Endothelial cell of umbilical vein (primary cell): ENCODE data around the gene ACSS1. TPM values are rescaled to one million over a fixed set of nuclear protein-coding genes. Genes with fewer than 3 reads are reported as not detected.

Experiments used
- BruUV-seq: library from RNA; stranded (reverse); fragments of 400-500 nt; replicated peaks from 2 replicates; lab custom pipeline; 2021; lab: Mats Ljungman, UMichigan
- CTCF ChIA-PET: fragments of 300-600, 350-600 bp; sonication (Branson Sonifier 250); formaldehyde crosslinking; loops from one replicate; lab custom pipeline; 2021; ENCODE audit warnings: antibody characterized with exemption, inconsistent platforms; lab: Charles Lee
- POLR2A ChIA-PET: fragments of 300-600, 350-600 bp; sonication (Branson Sonifier 250); formaldehyde crosslinking; loops from one replicate; lab custom pipeline; 2021; ENCODE audit warnings: antibody characterized with exemption, inconsistent platforms; lab: Charles Lee
- DNase-seq: peaks from one replicate; pipeline ENCODE4 v3.0.0-alpha.2; 2011; ENCODE audit warnings: low read depth, low spot score
- FAIRE-seq: peaks from 2 replicates; lab custom pipeline; 2011; peaks lifted over from hg19 to GRCh38; lab: Jason Lieb, UNC
- H2AFZ ChIP-seq: 2 replicates; pipeline ENCODE4 v1.6.0; 2012; ENCODE audit warnings: low read depth, low read length, control low read depth, inconsistent platforms
- H3K27ac ChIP-seq: 2 replicates; pipeline ENCODE4 v1.5.1; 2011; ENCODE audit warnings: low read depth, mild to moderate bottlenecking, control low read depth, low read length, moderate library complexity; ENCODE audit not compliant: insufficient read depth
- H3K27me3 ChIP-seq, 2 experiments: 2 replicates each; pipeline versions ENCODE4 v1.6.0 to v1.6.1; 2011; ENCODE audit warnings: low read length in 2 of 2, mixed read lengths in 1 of 2; ENCODE audit not compliant: control insufficient read depth in 2 of 2, insufficient read depth in 2 of 2
- H3K36me3 ChIP-seq, 2 experiments: 2 replicates in 1 of 2; 3 replicates in 1 of 2; pipeline ENCODE4 v1.5.1; 2011; ENCODE audit warnings: low read length in 2 of 2, mild to moderate bottlenecking in 1 of 2, moderate library complexity in 1 of 2; ENCODE audit not compliant: control insufficient read depth in 2 of 2, insufficient read depth in 2 of 2; ENCODE audit errors: extremely low read depth in 1 of 2
- H3K4me1 ChIP-seq: 3 replicates; pipeline ENCODE4 v1.5.1; 2011; ENCODE audit warnings: mild to moderate bottlenecking, low read length; ENCODE audit not compliant: control insufficient read depth, insufficient read depth; ENCODE audit errors: extremely low read depth
- H3K4me2 ChIP-seq: 2 replicates; pipeline ENCODE4 v1.6.1; 2011; ENCODE audit warnings: low read length, control low read depth, mixed read lengths; ENCODE audit not compliant: insufficient read depth
- H3K4me3 ChIP-seq, 3 experiments: fragments of 200-600 bp in 1 of 3; sonication (generic), shearing (Covaris generic) in 1 of 3; replicated peaks in 1 of 3; 2 replicates each; pipeline ENCODE4 v1.5.1; 2011 to 2016; ENCODE audit warnings: control low read depth in 3 of 3, low read length in 3 of 3, mild to moderate bottlenecking in 2 of 3, inconsistent platforms in 1 of 3, low read depth in 1 of 3, moderate library complexity in 1 of 3; ENCODE audit not compliant: insufficient read depth in 1 of 3
- H3K79me2 ChIP-seq: 2 replicates; pipeline ENCODE4 v1.6.0; 2012; ENCODE audit warnings: low read length, inconsistent platforms; ENCODE audit not compliant: control insufficient read depth, insufficient read depth
- H3K9ac ChIP-seq: replicated peaks from 2 replicates; pipeline ENCODE3; 2011; ENCODE audit warnings: low read length, control low read depth; ENCODE audit not compliant: insufficient read depth; ENCODE audit errors: extremely low read depth
- H3K9me1 ChIP-seq: replicated peaks from 3 replicates; pipeline ENCODE4 v1.6.0; 2011; ENCODE audit warnings: mild to moderate bottlenecking, low read length; ENCODE audit not compliant: control insufficient read depth, insufficient read depth; ENCODE audit errors: extremely low read depth
- H3K9me3 ChIP-seq: replicated peaks from 2 replicates; pipeline ENCODE4 v1.5.1; 2012; ENCODE audit warnings: low read length, inconsistent platforms; ENCODE audit not compliant: control insufficient read depth, insufficient read depth
- H4K20me1 ChIP-seq: replicated peaks from 2 replicates; pipeline ENCODE3; 2011; ENCODE audit warnings: mild to moderate bottlenecking, low read length; ENCODE audit not compliant: control insufficient read depth, insufficient read depth; ENCODE audit errors: extremely low read depth
- CTCF ChIP-seq, 2 donors: IDR thresholded peaks; 1 replicate in 1 of 2; 2 replicates in 1 of 2; pipeline ENCODE4 v1.5.1; 2011; ENCODE audit warnings: low read length in 2 of 2, mild to moderate bottlenecking in 2 of 2, moderate library complexity in 2 of 2, control low read depth in 1 of 2, inconsistent platforms in 1 of 2, low read depth in 1 of 2; ENCODE audit not compliant: insufficient read depth in 1 of 2; ENCODE audit errors: extremely low read depth in 1 of 2
- EZH2 ChIP-seq: IDR thresholded peaks from 2 replicates; pipeline ENCODE4 v1.6.1; 2012; ENCODE audit warnings: borderline replicate concordance, low read depth, mild to moderate bottlenecking, moderate library complexity, low read length, inconsistent platforms; ENCODE audit not compliant: severe bottlenecking
- MAX ChIP-seq: IDR thresholded peaks from 2 replicates; pipeline ENCODE4 v1.6.1; 2011; ENCODE audit not compliant: insufficient read depth, insufficient read length
- dilution Hi-C: fragments of 300-500 bp; cut with MboI; formaldehyde crosslinking; loops from one replicate; pipeline ENCODE4 v1.15.0; 2019; ENCODE audit warnings: low sequenced_read_pairs; ENCODE audit not compliant: extremely low pct_ligation_motif_present
- intact Hi-C: fragments of 100-400 bp; cut with micrococcal nuclease; formaldehyde crosslinking; loops from one replicate; pipeline ENCODE4 v1.10.0; 2022
- polyA plus RNA-seq, 4 experiments: library from polyadenylated mRNA; depleted of rRNA in 3 of 4; stranded (reverse) in 3 of 4; unstranded in 1 of 4; fragments of >200 nt; gene quantifications; 2 replicates each; pipeline versions ENCODE4 v1.2.1 to v1.2.3, GENCODE V29; 2011 to 2012; ENCODE audit warnings: missing spikeins in 1 of 4
- total RNA-seq: library from RNA; stranded (reverse); gene quantifications from 2 replicates; pipeline ENCODE4 v1.2.3, GENCODE V29; 2021

ACSS1 gene
- total and polyA plus RNA-seq, 2 donors (not counting 3 experiments of a cell fraction or from before 2014, with no cell fraction given), result 6.2 to 17.9 TPM

DNA sequence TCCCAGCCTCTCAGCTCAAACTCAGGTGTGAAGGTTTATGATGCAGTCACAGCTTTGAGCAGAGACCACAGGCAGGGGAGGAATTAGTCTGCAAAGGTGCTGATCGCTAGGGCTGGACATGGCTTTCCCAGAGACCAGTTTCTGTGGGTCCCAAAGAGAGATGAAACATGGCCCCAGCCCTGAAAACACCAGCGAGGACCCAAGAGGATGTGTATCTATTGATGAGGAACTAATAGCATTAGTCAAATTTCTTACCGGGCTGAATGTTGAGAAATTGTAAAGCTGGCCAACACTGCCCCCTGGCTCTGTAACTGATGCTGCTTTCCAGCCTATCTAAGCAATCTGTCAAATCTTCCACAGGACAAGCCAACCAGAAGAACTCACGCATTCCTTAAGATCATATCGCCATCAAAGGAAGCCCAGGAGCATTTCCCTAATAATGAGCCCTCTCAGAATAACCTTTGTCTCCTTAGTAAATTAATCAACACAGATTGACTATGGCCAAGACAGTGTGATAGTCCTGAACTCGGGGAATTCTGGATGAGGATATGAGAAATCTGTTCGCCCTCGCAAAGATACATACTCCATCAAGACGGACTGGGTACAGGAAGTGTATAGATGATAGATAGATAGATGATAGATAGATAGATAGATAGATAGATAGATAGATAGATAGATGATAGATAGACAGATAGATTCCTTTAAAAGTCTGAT, 7.8 kb upstream of the ACSS1 start:
- Histone ChIP-seq H3K27ac (no peak overlapping the region), H3K79me2 (no peaks in the 10 kb centered on the region), H3K9ac (no peak overlapping the region), H4K20me1 (no peaks in the 10 kb centered on the region), H3K27me3 (peaks cover 7 to 10% of the 10 kb centered on the region in 2 experiments), H3K4me3 (no peak overlapping the region), H3K9me3 (no peaks in the 10 kb centered on the region), H3K9me1 (no peaks in the 10 kb centered on the region), H3K36me3 (no peaks in the 10 kb centered on the region), H3K4me1 (no peaks in the 10 kb centered on the region), H2AFZ (no peak overlapping the region), H3K4me2 (no peak overlapping the region)
- DNase-seq (peak; percentile 67), FAIRE-seq (peak; percentile 72)
- dilution Hi-C loops (no loop called here), intact Hi-C loops (loop anchor here (1.0 kb wide), 2 partner anchors 70 to 114 kb away; no protein-coding TSS in a partner anchor)
- ChIA-PET CTCF (interaction anchor here (1.0 to 4.4 kb wide), 8 partner anchors 9 to 333 kb away, joined by 3 to 96 read pairs (median 4); partner anchors contain the start of gene APMAP), POLR2A (no interaction called here)
- no peak for TF ChIP-seq MAX
- no peak for TF ChIP-seq EZH2
- peak; percentile 59 to 71 for TF ChIP-seq CTCF (IDR thresholded peaks at IDR 0.05; ENCODE audit: extremely low read depth in 1 of 2, insufficient read depth in 1 of 2, low read depth in 1 of 2, low read length in 2 of 2)
- BruUV-seq, result no TSS peak
